Activated T-cell treated with anti-CD3 and anti-CD28 coated beads, Interleukin-2, amount 50 U/mL, for 24 hours (primary cell): Measurements from ENCODE around the gene SHFL.

Experiments used
- DNase-seq: peaks from one replicate; pipeline ENCODE4 v3.0.0-alpha.2; 2020
- H3K27ac Mint-ChIP-seq: 2 replicates; pipeline ENCODE4 v1.8.0; 2020; ENCODE audit warnings: mild to moderate bottlenecking, mixed read lengths
- H3K27me3 Mint-ChIP-seq: 2 replicates; pipeline ENCODE4 v1.8.0; 2020; ENCODE audit warnings: mixed read lengths
- H3K36me3 Mint-ChIP-seq: 2 replicates; pipeline ENCODE4 v1.8.0; 2020; ENCODE audit warnings: low read depth, mixed read lengths
- H3K4me1 Mint-ChIP-seq: 2 replicates; pipeline ENCODE4 v1.8.0; 2020; ENCODE audit warnings: low read depth, mixed read lengths
- H3K4me3 Mint-ChIP-seq: 2 replicates; pipeline ENCODE4 v1.8.0; 2020; ENCODE audit warnings: mild to moderate bottlenecking, moderate library complexity, mixed read lengths
- H3K9me3 Mint-ChIP-seq: 2 replicates; pipeline ENCODE4 v1.8.0; 2020; ENCODE audit warnings: mixed read lengths

SHFL gene

DNA sequence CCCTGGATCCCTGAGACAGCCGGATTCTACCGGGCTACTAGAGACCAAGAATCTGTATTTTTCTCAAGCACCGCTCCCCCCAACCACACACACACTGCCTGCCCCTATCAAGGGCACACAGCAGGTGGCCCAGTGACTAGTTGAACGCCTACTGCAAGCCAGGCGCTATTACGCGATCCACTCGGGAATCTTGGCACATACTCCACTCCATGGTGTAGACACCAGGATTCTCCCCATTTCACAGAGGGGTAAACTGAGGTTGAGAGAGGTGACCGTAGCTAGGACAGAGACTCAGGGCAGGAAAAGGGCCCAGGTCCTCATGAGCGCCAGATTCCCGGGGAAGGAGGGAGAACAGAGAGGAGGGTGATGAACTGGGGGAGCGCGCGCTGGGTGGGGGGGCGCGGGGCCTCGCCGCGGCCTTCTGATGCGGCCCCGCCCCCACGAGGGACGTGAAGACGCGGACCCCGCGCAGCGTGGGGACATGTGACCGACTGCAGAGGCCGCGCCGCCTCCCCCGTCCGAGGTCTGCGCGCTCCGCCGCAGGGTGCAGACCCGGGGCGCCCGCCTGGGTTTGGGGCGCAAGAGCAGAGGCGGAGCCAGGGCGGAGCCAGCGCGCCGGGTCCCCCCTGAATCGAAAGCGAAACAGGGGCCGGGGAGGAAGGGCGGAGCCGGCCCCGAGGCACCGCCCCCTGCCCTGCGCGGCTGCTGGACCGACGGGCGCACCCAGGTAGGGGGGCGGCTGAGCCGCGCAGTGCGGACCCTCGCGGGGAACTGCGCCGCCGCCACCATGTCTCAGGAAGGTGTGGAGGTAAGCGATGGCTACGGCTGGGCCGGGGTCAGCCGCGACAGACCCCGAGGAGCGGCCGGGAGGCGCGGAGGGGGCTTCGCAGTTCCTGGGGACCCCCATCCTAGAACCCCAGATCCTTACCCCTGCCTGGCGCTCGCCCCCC, at the start of gene SHFL:
SHFL (plus strand) TSS at position 677 of the 950 bp plus-strand sequence; CDS start at position 788, 111 bp downstream.
- Mint-ChIP-seq H3K4me1 (peaks cover 17% of the 10 kb centered on the region), H3K27ac (peak within 1 kb of the TSS; percentile 85), H3K27me3 (no peaks in the 10 kb centered on the region), H3K4me3 (peak within 1 kb of the TSS; percentile 81), H3K9me3 (no peaks in the 10 kb centered on the region), H3K36me3 (peaks cover 24% of the 10 kb centered on the region)
- DNase-seq = peak; percentile 90

DNA sequence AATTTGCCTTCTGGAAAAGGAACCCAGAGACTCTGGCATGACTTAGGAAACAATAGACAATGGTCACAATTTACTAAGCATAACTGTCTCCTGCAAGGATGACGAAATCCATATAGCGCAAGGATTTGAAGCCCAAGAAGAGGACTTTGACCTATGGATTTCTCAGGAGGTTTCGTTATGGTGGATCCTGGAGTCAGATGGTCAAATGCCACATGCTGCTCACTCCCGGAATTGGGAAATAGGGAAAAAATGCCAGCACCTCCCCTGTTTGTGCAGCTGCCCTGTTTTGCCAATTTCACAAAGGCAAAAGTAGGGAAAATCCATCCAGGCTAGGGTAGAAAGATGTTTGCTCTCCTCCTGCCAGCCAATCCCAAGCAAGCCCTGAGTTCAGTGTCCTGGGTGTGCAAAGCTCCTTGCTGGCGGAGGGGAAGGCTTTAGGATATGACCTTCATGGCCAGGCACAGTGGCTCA, 49.5 kb upstream of the SHFL start:
- H3K4me1 Mint-ChIP-seq = no peaks in the 10 kb centered on the region
- peaks cover 32% of the 10 kb centered on the region for H3K27me3 Mint-ChIP-seq
- no peaks in the 10 kb centered on the region for H3K36me3 Mint-ChIP-seq
- no peaks in the 10 kb centered on the region for H3K9me3 Mint-ChIP-seq
- no peak overlapping the region for H3K4me3 Mint-ChIP-seq
- DNase-seq = no peak
- H3K27ac Mint-ChIP-seq = no peak overlapping the region

DNA sequence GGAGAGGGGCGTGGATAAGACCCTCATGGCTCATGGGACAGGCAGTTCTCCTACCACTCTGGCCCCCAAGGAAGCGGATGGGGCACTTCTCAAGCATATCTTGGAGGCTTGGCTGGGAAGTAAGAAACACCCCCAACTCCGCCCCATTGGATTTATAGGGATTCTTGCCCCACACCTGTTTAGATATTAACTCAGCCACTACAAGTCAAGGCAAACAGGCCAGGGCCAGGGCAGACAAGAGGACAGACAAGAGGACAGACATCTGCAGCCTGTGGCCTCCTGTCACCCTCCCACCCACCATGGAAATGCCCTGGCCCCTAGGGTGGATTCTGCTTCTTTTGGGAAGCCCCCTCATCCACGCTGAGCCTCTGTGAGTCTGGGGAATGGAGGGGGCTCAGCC, 48.8 kb upstream of the SHFL start:
- H3K9me3 Mint-ChIP-seq = no peaks in the 10 kb centered on the region
- no peak overlapping the region for H3K4me3 Mint-ChIP-seq
- H3K27ac Mint-ChIP-seq = no peak overlapping the region
- no peak for DNase-seq
- H3K4me1 Mint-ChIP-seq = no peaks in the 10 kb centered on the region
- peaks cover 31% of the 10 kb centered on the region for H3K27me3 Mint-ChIP-seq
- H3K36me3 Mint-ChIP-seq = no peaks in the 10 kb centered on the region

DNA sequence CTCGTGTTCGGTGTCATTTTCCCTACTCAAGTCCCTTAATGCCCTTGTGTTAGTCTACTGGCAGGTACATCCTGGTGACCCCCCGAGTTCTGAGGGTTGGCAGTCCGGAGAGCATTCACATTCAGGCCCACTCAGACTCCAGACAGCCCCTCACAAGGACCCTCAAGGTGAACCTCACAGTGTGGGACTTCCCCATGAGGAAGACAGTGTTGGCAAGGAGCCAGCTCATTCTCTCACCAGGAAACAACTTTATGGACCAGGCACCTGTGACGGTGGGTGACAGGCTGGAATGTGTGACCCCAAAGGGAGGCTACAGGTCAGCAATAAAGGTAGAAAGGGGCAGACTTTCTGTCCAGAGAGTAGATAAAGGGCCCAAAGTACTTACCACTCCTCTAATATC, 48.3 kb upstream of the SHFL start:
- H3K9me3 Mint-ChIP-seq = no peaks in the 10 kb centered on the region
- no peak overlapping the region for H3K27ac Mint-ChIP-seq
- H3K4me1 Mint-ChIP-seq = no peaks in the 10 kb centered on the region
- H3K36me3 Mint-ChIP-seq = no peaks in the 10 kb centered on the region
- no peak for DNase-seq
- H3K27me3 Mint-ChIP-seq = peaks cover 31% of the 10 kb centered on the region
- no peak overlapping the region for H3K4me3 Mint-ChIP-seq

DNA sequence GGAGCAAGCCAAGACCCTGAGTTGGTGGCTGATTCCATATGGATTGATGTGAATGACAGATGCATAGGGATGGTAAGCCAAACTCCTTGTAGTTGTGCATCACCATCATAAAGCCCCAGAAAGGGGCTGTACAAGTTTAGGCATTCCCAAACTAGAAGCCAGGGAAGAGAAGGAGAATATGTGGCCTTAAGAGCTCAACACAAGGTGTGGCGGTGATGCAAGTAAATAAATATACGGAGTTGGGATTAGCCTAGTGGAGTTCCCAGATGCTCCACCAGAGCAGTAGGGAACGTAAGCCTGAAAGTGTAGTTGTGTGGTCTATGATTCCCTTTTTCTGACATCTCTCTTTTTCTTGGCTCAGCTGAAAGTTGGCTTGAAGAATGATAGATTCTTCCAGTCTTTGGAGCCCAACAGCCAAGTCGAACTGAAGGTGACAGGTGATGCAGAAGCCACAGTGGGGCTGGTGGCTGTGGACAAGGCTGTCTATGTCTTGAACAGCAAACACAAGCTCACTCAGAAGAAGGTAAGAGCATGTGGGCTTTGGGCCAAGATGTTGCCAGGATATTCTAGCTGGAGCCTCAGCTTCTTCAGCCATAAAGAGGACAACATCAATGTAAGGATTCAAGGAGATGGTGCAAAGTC, 42.7 kb upstream of the SHFL start:
- peaks cover 48% of the 10 kb centered on the region for H3K27me3 Mint-ChIP-seq
- H3K4me3 Mint-ChIP-seq = no peak overlapping the region
- H3K9me3 Mint-ChIP-seq = peaks cover 9% of the 10 kb centered on the region
- H3K4me1 Mint-ChIP-seq = no peaks in the 10 kb centered on the region
- H3K36me3 Mint-ChIP-seq = no peaks in the 10 kb centered on the region
- H3K27ac Mint-ChIP-seq = no peak overlapping the region
- no peak for DNase-seq

DNA sequence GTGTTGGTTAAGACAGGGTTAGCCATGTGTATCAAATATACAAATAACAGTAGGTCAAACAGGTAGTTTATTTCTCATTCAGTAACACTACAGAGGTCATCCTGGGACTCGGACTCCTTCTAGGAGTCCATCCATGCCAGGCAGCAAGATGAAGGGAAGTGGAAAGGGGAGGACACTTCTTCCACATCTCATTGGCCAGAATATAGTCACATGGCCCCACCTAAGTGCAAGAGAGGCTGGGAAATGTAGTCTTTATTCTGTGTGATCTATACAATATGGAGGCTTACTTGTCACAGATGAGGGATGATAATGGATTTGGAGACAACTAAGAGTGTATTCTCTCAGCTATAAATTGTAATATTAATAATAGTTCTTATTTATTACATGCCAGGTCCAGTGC, 41.7 kb upstream of the SHFL start:
- H3K4me3 Mint-ChIP-seq = no peak overlapping the region
- H3K36me3 Mint-ChIP-seq = no peaks in the 10 kb centered on the region
- no peak overlapping the region for H3K27ac Mint-ChIP-seq
- H3K27me3 Mint-ChIP-seq = peaks cover 40% of the 10 kb centered on the region
- H3K4me1 Mint-ChIP-seq = no peaks in the 10 kb centered on the region
- H3K9me3 Mint-ChIP-seq = peaks cover 9% of the 10 kb centered on the region
- no peak for DNase-seq

DNA sequence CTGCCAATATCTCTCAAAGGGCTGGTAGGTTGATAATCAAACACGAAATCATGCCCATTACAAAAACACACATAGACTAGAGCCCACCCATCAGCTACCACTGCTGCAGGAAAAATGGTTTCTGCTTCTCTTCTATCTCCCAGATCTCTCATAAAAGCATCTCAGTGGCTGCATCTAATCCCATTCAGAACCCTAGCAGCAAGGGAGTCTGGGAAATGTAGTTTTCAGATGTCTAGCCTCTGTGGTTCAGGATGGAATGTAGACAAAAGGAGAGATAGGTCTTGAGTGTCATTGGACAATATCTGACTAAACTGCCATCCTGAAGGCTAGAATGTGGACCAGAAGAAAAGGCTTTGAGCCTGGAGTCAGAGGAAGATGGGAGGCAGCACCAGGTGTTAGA, 40.7 kb upstream of the SHFL start:
- no peak overlapping the region for H3K27ac Mint-ChIP-seq
- peaks cover 40% of the 10 kb centered on the region for H3K27me3 Mint-ChIP-seq
- no peak overlapping the region for H3K4me3 Mint-ChIP-seq
- H3K36me3 Mint-ChIP-seq = no peaks in the 10 kb centered on the region
- H3K4me1 Mint-ChIP-seq = no peaks in the 10 kb centered on the region
- H3K9me3 Mint-ChIP-seq = peaks cover 9% of the 10 kb centered on the region
- DNase-seq = no peak

DNA sequence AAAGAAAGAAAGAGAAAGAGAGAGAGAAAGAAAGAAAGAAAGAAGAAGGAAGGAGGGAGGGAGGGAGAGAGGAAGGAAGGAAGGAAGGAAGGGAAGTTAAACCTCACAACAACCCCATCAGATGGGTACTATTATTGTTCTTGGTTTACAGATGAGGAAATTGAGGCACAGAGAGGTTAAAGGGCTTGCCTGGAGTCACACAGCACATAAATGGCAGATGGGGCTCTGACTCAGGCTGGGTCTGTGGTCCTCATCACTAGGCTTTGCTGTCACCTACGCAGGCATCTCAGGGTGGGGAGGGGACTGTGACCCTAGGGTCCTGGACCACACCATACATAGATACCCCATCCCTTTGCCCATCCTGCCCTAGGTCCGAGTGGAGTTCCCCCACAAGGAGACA, 36.5 kb upstream of the SHFL start:
- Mint-ChIP-seq H3K9me3 (no peaks in the 10 kb centered on the region), H3K36me3 (no peaks in the 10 kb centered on the region), H3K27ac (no peak overlapping the region), H3K27me3 (peaks cover 17% of the 10 kb centered on the region), H3K4me1 (no peaks in the 10 kb centered on the region), H3K4me3 (no peak overlapping the region)
- DNase-seq = no peak

DNA sequence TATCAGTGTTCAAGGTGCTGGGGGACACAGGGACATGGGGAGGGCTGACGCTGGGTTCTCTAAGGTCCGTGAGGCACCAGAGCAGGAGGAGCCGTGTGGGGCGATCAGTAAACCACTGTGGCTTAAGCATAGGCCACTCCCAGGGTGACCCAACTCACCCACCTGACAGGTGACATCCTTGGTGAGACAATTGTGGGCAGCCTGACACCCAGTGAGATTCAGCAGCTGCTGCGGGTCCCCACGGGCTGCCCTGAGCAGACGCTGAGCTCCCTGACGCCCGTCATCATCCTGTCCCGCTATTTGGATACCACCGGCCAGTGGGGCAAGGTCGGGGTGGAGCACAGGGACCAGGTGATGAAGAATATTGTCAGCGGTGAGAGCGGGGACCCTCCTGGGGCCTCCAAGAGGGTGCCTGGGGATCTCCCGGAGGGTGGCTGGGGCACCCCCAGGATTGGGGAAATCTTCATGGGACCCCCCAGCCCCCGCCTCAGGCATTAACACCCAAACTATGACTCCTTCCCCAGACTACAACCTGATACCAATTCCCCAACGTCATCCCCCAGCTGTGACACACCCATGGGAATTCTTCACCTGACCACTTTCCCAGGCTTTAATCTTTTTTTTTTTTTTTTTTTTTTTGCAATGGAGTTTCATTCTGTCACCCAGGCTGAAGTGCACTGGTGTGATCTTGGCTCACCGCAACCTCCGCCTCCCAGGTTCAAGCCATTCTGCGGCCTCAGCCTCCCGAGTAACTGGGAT, 33.3 kb upstream of the SHFL start:
- H3K4me3 Mint-ChIP-seq = no peak overlapping the region

DNA sequence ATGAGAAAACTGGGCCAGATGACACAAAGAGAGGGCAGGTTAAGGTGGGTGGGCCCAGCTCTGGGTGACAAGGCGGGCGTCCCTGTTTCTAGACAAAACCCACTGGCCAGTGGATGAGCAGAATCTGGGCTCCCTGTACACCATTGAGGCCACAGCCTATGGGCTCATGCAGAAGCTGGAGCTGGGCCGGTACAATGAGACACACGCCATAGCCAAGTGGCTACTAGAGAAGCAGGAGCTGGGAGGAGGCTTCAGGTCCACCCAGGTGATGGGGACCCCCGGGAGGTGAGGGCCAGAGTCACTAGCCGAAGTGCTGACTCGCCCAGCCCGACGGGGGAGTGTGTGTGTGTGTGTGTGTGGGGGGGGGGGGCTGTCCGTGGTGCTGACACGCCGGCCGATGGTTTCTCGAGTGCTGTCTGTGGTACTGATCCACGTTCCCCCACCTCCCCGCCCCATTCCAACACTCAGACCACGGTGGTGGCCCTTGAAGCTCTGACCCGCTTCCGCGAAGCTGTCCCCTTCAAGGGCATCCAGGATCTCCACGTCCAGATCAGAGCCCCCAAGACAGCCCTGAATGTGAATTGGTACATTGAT, 24.3 kb upstream of the SHFL start:
- H3K9me3 Mint-ChIP-seq = no peaks in the 10 kb centered on the region
- H3K36me3 Mint-ChIP-seq = no peaks in the 10 kb centered on the region
- H3K4me1 Mint-ChIP-seq = no peaks in the 10 kb centered on the region
- H3K27me3 Mint-ChIP-seq = peaks cover 16% of the 10 kb centered on the region
- H3K4me3 Mint-ChIP-seq = no peak overlapping the region
- DNase-seq = no peak
- H3K27ac Mint-ChIP-seq = no peak overlapping the region

More for the DNA sequence above, 33.3 kb upstream of the SHFL start:
- Mint-ChIP-seq H3K4me1 (no peaks in the 10 kb centered on the region), H3K9me3 (no peaks in the 10 kb centered on the region), H3K27ac (no peak overlapping the region), H3K36me3 (no peaks in the 10 kb centered on the region), H3K27me3 (no peaks in the 10 kb centered on the region)
- no peak for DNase-seq

DNA sequence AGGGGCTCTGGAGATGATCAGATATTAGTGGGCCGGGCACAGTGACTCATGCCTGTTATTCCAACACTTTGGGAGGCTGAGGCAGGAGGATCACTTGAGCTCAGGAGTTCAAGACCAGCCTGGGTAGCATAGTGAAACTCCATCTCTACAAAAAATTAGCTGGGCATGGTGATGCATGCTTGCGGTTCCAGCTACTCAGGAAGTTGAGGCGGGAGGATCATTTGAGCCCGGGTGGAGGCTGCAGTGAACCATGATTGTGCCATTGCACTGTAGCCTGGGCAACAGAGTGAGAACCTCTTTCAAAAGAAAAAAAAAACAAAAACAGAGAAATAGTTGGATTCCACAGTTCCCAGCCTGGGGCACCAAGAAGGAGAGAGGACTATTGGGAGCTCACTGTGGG, 17.9 kb upstream of the SHFL start:
- H3K9me3 Mint-ChIP-seq = no peaks in the 10 kb centered on the region
- H3K27me3 Mint-ChIP-seq = peaks cover under 1% of the 10 kb centered on the region
- peaks cover 7% of the 10 kb centered on the region for H3K4me1 Mint-ChIP-seq
- no peak overlapping the region for H3K27ac Mint-ChIP-seq
- no peaks in the 10 kb centered on the region for H3K36me3 Mint-ChIP-seq
- no peak for DNase-seq
- H3K4me3 Mint-ChIP-seq = no peak overlapping the region

DNA sequence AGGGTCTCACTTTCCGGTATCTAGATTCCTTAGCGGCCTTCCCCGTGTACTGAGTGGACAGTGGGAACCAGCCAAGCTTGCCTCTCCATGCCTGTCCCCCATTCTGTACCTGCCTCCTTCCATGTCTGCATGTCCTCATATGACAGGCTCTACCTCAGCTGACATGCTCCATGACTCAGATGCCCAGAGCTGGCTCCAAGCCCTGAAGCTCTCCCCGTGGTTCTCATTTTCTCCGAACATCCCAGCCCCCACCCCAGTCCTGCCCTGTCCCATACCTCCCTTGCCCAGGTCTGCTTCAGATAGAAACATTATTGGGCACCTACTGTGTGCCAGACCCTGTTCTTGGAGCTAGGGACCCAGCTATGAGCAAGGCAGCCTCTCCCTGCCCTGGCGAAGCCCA, 17.1 kb upstream of the SHFL start:
- no peaks in the 10 kb centered on the region for H3K9me3 Mint-ChIP-seq
- H3K27me3 Mint-ChIP-seq = no peaks in the 10 kb centered on the region
- H3K27ac Mint-ChIP-seq = no peak overlapping the region
- no peak for DNase-seq
- H3K4me1 Mint-ChIP-seq = peaks cover 7% of the 10 kb centered on the region
- no peak overlapping the region for H3K4me3 Mint-ChIP-seq
- H3K36me3 Mint-ChIP-seq = no peaks in the 10 kb centered on the region

DNA sequence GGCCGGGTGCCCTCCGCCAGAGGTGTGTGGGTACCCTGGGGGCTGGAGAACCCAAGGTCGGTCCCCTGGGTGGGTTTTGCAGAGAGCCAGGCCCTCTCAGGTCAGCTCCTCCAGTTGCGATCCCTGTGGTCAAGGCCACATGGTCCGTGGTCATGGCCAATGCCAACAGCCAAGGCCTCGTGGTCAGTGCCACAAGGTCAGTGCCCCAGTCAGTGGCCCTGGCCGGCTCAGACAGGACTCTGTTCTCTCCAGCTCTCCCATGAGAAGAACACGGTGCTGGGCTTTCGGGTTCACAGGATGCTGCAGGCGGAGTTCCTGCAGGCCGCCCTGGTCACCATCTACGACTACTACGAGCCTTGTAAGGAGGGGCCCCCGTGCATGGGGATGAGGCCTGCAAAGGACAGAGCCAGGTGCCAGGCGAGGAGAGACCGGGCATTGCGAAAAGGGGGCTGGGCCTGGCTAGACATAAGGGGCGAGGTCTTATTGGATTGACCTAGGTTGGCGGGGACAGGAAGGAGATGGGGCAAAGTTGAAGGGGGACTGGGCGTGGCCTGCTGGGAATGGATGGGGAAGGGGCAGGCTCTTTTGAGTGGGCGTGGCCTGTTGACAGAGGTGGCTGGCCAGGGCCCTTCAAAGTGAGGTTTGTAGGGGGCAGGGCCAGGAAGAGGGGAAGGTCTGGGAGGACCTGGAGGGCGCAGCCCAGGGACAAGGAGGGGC, 15.2 kb upstream of the SHFL start:
- Mint-ChIP-seq H3K4me1 (peaks cover 7% of the 10 kb centered on the region), H3K4me3 (no peak overlapping the region), H3K27ac (no peak overlapping the region), H3K36me3 (no peaks in the 10 kb centered on the region), H3K9me3 (no peaks in the 10 kb centered on the region), H3K27me3 (no peaks in the 10 kb centered on the region)
- DNase-seq = no peak

DNA sequence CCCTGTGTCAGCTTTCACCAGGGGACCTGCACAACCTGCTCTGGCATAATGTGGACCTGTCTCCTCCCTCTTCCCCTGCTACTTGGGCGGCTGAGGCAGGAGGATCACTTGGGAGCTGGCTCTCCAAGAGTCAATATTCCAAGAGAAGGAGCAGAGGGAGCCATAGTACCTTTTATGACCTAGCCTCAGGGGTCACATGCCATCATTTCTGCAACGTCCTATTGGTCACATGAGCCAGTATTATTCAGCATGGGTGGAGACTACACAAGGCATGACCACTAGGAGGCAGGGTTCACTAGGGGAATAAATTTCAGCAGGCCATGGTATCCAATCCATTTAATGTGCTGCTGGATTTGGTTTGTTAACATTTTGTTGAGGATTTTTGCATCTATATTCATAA, 12.0 kb upstream of the SHFL start:
- Mint-ChIP-seq H3K9me3 (no peaks in the 10 kb centered on the region), H3K4me1 (no peaks in the 10 kb centered on the region), H3K27ac (no peak overlapping the region), H3K4me3 (no peak overlapping the region), H3K36me3 (no peaks in the 10 kb centered on the region), H3K27me3 (no peaks in the 10 kb centered on the region)
- DNase-seq = no peak
